ENCODE measurements around the gene TPRG1.

TPRG1 gene

GRCh38 chr3:189282189-189282588 is 110.4 kb downstream of the TPRG1 start:
- DNase-seq (ENCODE audit: low spot score): no peak

GRCh38 chr3:189282741-189283140 is 111.0 kb downstream of the TPRG1 start:
- no peak for DNase-seq (ENCODE audit: low spot score)

- DNase-seq (ENCODE audit: low spot score): no peak
Observed at GRCh38 chr3:189286188-189286587, 114.4 kb downstream of the TPRG1 start.

GRCh38 chr3:189286916-189287315 is 115.1 kb downstream of the TPRG1 start:
- DNase-seq (ENCODE audit: low spot score): no peak

- no peak for DNase-seq (ENCODE audit: low spot score)
Observed at GRCh38 chr3:189288348-189289235, 116.8 kb downstream of the TPRG1 start.

- no peak for DNase-seq (ENCODE audit: low spot score)
Observed at GRCh38 chr3:189289251-189289650, 117.5 kb downstream of the TPRG1 start.

- no peak for DNase-seq (ENCODE audit: low spot score)
Observed at GRCh38 chr3:189292667-189293484, 121.1 kb downstream of the TPRG1 start.

- DNase-seq (ENCODE audit: low spot score): no peak
Observed at GRCh38 chr3:189294649-189295048, 122.9 kb downstream of the TPRG1 start.

- no peak for DNase-seq (ENCODE audit: low spot score)
Observed at GRCh38 chr3:189295089-189295488, 123.3 kb downstream of the TPRG1 start.

GRCh38 chr3:189297932-189298331 is 126.2 kb downstream of the TPRG1 start:
- DNase-seq (ENCODE audit: low spot score): no peak

GRCh38 chr3:189298469-189299375 is 127.0 kb downstream of the TPRG1 start:
- DNase-seq (ENCODE audit: low spot score): no peak

GRCh38 chr3:189300345-189300744 is 128.6 kb downstream of the TPRG1 start:
- DNase-seq (ENCODE audit: low spot score): no peak

GRCh38 chr3:189301479-189301878 is 129.7 kb downstream of the TPRG1 start:
- DNase-seq (ENCODE audit: low spot score): no peak

GRCh38 chr3:189303584-189303983 is 131.8 kb downstream of the TPRG1 start:
- no peak for DNase-seq (ENCODE audit: low spot score)

GRCh38 chr3:189304465-189305351 is 132.9 kb downstream of the TPRG1 start:
- no peak for DNase-seq (ENCODE audit: low spot score)

GRCh38 chr3:189305412-189305811 is 133.6 kb downstream of the TPRG1 start:
- no peak for DNase-seq (ENCODE audit: low spot score)

GRCh38 chr3:189307963-189308362 is 136.2 kb downstream of the TPRG1 start:
- DNase-seq (ENCODE audit: low spot score): no peak

GRCh38 chr3:189308608-189309007 is 136.8 kb downstream of the TPRG1 start:
- DNase-seq (ENCODE audit: low spot score): no peak

- DNase-seq (ENCODE audit: low spot score): no peak
Observed at GRCh38 chr3:189309400-189309975, 137.7 kb downstream of the TPRG1 start.

- no peak for DNase-seq (ENCODE audit: low spot score)
Observed at GRCh38 chr3:189311521-189311920, 139.8 kb downstream of the TPRG1 start.

GRCh38 chr3:189312866-189313265 is 141.1 kb downstream of the TPRG1 start:
- no peak for DNase-seq (ENCODE audit: low spot score)
